GM23338 (cell line): Measurements from ENCODE around the gene MYO9A. TPM values are rescaled to one million over a fixed set of nuclear protein-coding genes. Genes with fewer than 3 reads are reported as not detected.

Experiments
- ATAC-seq: fragments of 200-7000 bp; cut with Tn5 transposase; 3 replicates; pipeline ENCODE4 v1.9.1; 2020
- DNase-seq: peaks from one replicate; pipeline ENCODE4 v3.0.0-alpha.2; 2015; ENCODE audit warnings: low spot score
- H2AFZ ChIP-seq: fragments of 200-600 bp; sonication (generic); 2 replicates; pipeline ENCODE4 v1.8.0; 2016; ENCODE audit warnings: antibody characterized with exemption, mild to moderate bottlenecking, moderate library complexity
- H3F3A ChIP-seq: fragments of 200-600 bp; sonication (generic); replicated peaks from 2 replicates; pipeline ENCODE4 v1.8.0; 2017; ENCODE audit warnings: antibody characterized with exemption, mixed run types, low read depth
- H3K27ac ChIP-seq: fragments of 200-600 bp; sonication (generic); 2 replicates; pipeline ENCODE4 v1.6.1; 2016; ENCODE audit warnings: low read depth
- H3K27me3 ChIP-seq: fragments of 200-600 bp; sonication (generic); 2 replicates; pipeline ENCODE4 v1.8.0; 2016; ENCODE audit warnings: mild to moderate bottlenecking, mixed run types, moderate library complexity; ENCODE audit not compliant: insufficient read depth
- H3K36me3 ChIP-seq: fragments of 200-600 bp; sonication (generic); 2 replicates; pipeline ENCODE4 v1.8.0; 2016; ENCODE audit warnings: mild to moderate bottlenecking; ENCODE audit not compliant: insufficient read depth
- H3K4me1 ChIP-seq: fragments of 200-600 bp; sonication (generic); 2 replicates; pipeline ENCODE4 v1.8.0; 2016; ENCODE audit warnings: mild to moderate bottlenecking, moderate library complexity; ENCODE audit not compliant: insufficient read depth
- H3K4me2 ChIP-seq: fragments of 200-600 bp; sonication (generic); 2 replicates; pipeline ENCODE4 v1.7.1; 2017; ENCODE audit warnings: mixed run types
- H3K4me3 ChIP-seq: fragments of 200-600 bp; sonication (generic); 2 replicates; pipeline ENCODE4 v1.6.1; 2016; ENCODE audit warnings: mixed run types
- H3K79me2 ChIP-seq: fragments of 200-600 bp; sonication (generic); replicated peaks from 2 replicates; pipeline ENCODE4 v1.8.0; 2017; ENCODE audit warnings: mild to moderate bottlenecking; ENCODE audit not compliant: insufficient read depth
- H3K9me2 ChIP-seq: fragments of 200-600 bp; sonication (generic); 2 replicates; pipeline ENCODE4 v1.8.0; 2017; ENCODE audit not compliant: insufficient read depth
- H4K20me1 ChIP-seq: fragments of 200-600 bp; sonication (generic); replicated peaks from 2 replicates; pipeline ENCODE4 v1.8.0; 2017; ENCODE audit warnings: mild to moderate bottlenecking; ENCODE audit not compliant: insufficient read depth
- H3K27ac Mint-ChIP-seq: 2 replicates; pipeline ENCODE4 v1.8.0; 2020; ENCODE audit warnings: inconsistent platforms, mild to moderate bottlenecking, moderate library complexity, mixed read lengths
- H3K27me3 Mint-ChIP-seq: 3 replicates; pipeline ENCODE4 v1.8.0; 2022; ENCODE audit warnings: low read depth, mild to moderate bottlenecking, moderate library complexity, mixed read lengths, inconsistent platforms; ENCODE audit not compliant: insufficient read depth, poor library complexity
- H3K36me3 Mint-ChIP-seq: 3 replicates; pipeline ENCODE4 v1.8.0; 2021; ENCODE audit warnings: low read depth, mild to moderate bottlenecking, inconsistent platforms, moderate library complexity, mixed read lengths
- H3K4me1 Mint-ChIP-seq: 3 replicates; pipeline ENCODE4 v1.8.0; 2020; ENCODE audit warnings: mild to moderate bottlenecking, inconsistent platforms, mixed read lengths
- H3K4me3 Mint-ChIP-seq: 3 replicates; pipeline ENCODE4 v1.8.0; 2021; ENCODE audit warnings: moderate library complexity, mild to moderate bottlenecking, inconsistent platforms, mixed read lengths
- H3K9me3 Mint-ChIP-seq: 3 replicates; pipeline ENCODE4 v1.8.0; 2020; ENCODE audit warnings: moderate library complexity, mild to moderate bottlenecking, inconsistent platforms, mixed read lengths
- CREB1 ChIP-seq: fragments of 250-450 bp; sonication (Bioruptor Pico); IDR thresholded peaks from 2 replicates; pipeline ENCODE4 v1.5.0; 2020; ENCODE audit warnings: low read depth, mild to moderate bottlenecking, moderate library complexity
- CTCF ChIP-seq, 2 experiments: fragments of 200-600 bp in 1 of 2; sonication (generic) in 1 of 2; conservative IDR thresholded peaks; 2 replicates each; pipeline versions ENCODE4 v1.5.1 to v1.6.1; 2016 to 2017; ENCODE audit warnings: antibody characterized with exemption in 2 of 2, low read depth in 2 of 2, mild to moderate bottlenecking in 2 of 2, moderate library complexity in 1 of 2
- ETS1 ChIP-seq: IDR thresholded peaks from 2 replicates; pipeline ENCODE4 v1.6.1; 2016; ENCODE audit warnings: antibody characterized with exemption
- EZH2 ChIP-seq: fragments of 200-600 bp; sonication (generic); IDR thresholded peaks from one replicate; pipeline ENCODE4 v1.8.0; 2017; ENCODE audit warnings: antibody characterized with exemption, mild to moderate bottlenecking, low read depth; ENCODE audit not compliant: unreplicated experiment
- EZH2phosphoT487 ChIP-seq: fragments of 200-600 bp; sonication (generic); IDR thresholded peaks from one replicate; pipeline ENCODE4 v1.8.1; 2018; ENCODE audit warnings: antibody characterized with exemption; ENCODE audit not compliant: unreplicated experiment
- JUNB ChIP-seq: IDR thresholded peaks from one replicate; pipeline ENCODE4 v1.6.1; 2016; ENCODE audit warnings: antibody characterized with exemption; ENCODE audit not compliant: unreplicated experiment
- NANOG ChIP-seq: IDR thresholded peaks from 2 replicates; pipeline ENCODE4 v1.6.1; 2016; ENCODE audit warnings: antibody characterized with exemption, borderline replicate concordance
- POLR2AphosphoS5 ChIP-seq: IDR thresholded peaks from 2 replicates; pipeline ENCODE4 v1.6.1; 2016; ENCODE audit warnings: antibody characterized with exemption, low read depth
- STAT1 ChIP-seq: IDR thresholded peaks from one replicate; pipeline ENCODE4 v1.6.1; 2016; ENCODE audit warnings: antibody characterized with exemption; ENCODE audit not compliant: unreplicated experiment
- ZNF114 ChIP-seq: fragments of 250-450 bp; sonication (Bioruptor Pico); IDR thresholded peaks from 2 replicates; pipeline ENCODE4 v1.5.0; 2020; ENCODE audit warnings: mild to moderate bottlenecking, moderate library complexity
- ZNF331 ChIP-seq: fragments of 250-450 bp; sonication (Bioruptor Pico); IDR thresholded peaks from 2 replicates; pipeline ENCODE4 v1.5.0; 2020; ENCODE audit warnings: low read depth, mild to moderate bottlenecking, moderate library complexity
- polyA plus RNA-seq: library from polyadenylated mRNA; unstranded; fragments of >200 nt; fragmentation: Nextera tagmentation; extraction: Ambion mirVana; gene quantifications from 2 replicates; pipeline ENCODE4 v1.2.1, GENCODE V29; 2016
- total RNA-seq: library from RNA; depleted of rRNA; stranded (reverse); fragments of >200 nt; shearing (Covaris generic); gene quantifications from 2 replicates; pipeline ENCODE4 v1.2.3, GENCODE V29; 2014
- TF ChIP-seq, protein P1 (sequence below): IDR thresholded peaks from one replicate; pipeline ENCODE4 v1.6.1; 2018; ENCODE audit warnings: antibody characterized with exemption; ENCODE audit not compliant: unreplicated experiment
- TF ChIP-seq, protein P2 (sequence below): fragments of 250-450 bp; sonication (Bioruptor Pico); IDR thresholded peaks from 2 replicates; pipeline ENCODE4 v1.5.0; 2020; ENCODE audit warnings: mild to moderate bottlenecking, moderate library complexity

The MYO9A gene
- total and polyA plus RNA-seq, 2 experiments from 2014 or later: 11.6 to 32.8 TPM

GRCh38 chr15:72127724-72128322 is 9.9 kb upstream of the MYO9A start:
- no peak overlapping the region for H3K4me2 ChIP-seq
- H3K27ac ChIP-seq: no peak overlapping the region
- Mint-ChIP-seq H3K36me3 (no peaks in the 10 kb centered on the region), H3K27ac (no peak overlapping the region), H3K4me1 (no peaks in the 10 kb centered on the region; the same call in 2 of the 3 replicates), H3K27me3 (no peaks in the 10 kb centered on the region), H3K4me3 (no peak overlapping the region), H3K9me3 (no peaks in the 10 kb centered on the region)
- H3K4me1 ChIP-seq: no peaks in the 10 kb centered on the region
- H3K9me2 ChIP-seq: no peaks in the 10 kb centered on the region
- no peaks in the 10 kb centered on the region for H3F3A ChIP-seq
- H3K36me3 ChIP-seq: no peaks in the 10 kb centered on the region
- no peak for DNase-seq
- no peak for ATAC-seq
- no peak for TF ChIP-seq ZNF114
- no peak for TF ChIP-seq ETS1
- no peak for TF ChIP-seq JUNB
- TF ChIP-seq EZH2phosphoT487: no peak
- TF ChIP-seq ZNF331 (CRISPR knock-in tag): no peak
- TF ChIP-seq CREB1: no peak
- TF ChIP-seq, protein P1, sequence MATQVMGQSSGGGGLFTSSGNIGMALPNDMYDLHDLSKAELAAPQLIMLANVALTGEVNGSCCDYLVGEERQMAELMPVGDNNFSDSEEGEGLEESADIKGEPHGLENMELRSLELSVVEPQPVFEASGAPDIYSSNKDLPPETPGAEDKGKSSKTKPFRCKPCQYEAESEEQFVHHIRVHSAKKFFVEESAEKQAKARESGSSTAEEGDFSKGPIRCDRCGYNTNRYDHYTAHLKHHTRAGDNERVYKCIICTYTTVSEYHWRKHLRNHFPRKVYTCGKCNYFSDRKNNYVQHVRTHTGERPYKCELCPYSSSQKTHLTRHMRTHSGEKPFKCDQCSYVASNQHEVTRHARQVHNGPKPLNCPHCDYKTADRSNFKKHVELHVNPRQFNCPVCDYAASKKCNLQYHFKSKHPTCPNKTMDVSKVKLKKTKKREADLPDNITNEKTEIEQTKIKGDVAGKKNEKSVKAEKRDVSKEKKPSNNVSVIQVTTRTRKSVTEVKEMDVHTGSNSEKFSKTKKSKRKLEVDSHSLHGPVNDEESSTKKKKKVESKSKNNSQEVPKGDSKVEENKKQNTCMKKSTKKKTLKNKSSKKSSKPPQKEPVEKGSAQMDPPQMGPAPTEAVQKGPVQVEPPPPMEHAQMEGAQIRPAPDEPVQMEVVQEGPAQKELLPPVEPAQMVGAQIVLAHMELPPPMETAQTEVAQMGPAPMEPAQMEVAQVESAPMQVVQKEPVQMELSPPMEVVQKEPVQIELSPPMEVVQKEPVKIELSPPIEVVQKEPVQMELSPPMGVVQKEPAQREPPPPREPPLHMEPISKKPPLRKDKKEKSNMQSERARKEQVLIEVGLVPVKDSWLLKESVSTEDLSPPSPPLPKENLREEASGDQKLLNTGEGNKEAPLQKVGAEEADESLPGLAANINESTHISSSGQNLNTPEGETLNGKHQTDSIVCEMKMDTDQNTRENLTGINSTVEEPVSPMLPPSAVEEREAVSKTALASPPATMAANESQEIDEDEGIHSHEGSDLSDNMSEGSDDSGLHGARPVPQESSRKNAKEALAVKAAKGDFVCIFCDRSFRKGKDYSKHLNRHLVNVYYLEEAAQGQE: no peak
- TF ChIP-seq, protein P2, sequence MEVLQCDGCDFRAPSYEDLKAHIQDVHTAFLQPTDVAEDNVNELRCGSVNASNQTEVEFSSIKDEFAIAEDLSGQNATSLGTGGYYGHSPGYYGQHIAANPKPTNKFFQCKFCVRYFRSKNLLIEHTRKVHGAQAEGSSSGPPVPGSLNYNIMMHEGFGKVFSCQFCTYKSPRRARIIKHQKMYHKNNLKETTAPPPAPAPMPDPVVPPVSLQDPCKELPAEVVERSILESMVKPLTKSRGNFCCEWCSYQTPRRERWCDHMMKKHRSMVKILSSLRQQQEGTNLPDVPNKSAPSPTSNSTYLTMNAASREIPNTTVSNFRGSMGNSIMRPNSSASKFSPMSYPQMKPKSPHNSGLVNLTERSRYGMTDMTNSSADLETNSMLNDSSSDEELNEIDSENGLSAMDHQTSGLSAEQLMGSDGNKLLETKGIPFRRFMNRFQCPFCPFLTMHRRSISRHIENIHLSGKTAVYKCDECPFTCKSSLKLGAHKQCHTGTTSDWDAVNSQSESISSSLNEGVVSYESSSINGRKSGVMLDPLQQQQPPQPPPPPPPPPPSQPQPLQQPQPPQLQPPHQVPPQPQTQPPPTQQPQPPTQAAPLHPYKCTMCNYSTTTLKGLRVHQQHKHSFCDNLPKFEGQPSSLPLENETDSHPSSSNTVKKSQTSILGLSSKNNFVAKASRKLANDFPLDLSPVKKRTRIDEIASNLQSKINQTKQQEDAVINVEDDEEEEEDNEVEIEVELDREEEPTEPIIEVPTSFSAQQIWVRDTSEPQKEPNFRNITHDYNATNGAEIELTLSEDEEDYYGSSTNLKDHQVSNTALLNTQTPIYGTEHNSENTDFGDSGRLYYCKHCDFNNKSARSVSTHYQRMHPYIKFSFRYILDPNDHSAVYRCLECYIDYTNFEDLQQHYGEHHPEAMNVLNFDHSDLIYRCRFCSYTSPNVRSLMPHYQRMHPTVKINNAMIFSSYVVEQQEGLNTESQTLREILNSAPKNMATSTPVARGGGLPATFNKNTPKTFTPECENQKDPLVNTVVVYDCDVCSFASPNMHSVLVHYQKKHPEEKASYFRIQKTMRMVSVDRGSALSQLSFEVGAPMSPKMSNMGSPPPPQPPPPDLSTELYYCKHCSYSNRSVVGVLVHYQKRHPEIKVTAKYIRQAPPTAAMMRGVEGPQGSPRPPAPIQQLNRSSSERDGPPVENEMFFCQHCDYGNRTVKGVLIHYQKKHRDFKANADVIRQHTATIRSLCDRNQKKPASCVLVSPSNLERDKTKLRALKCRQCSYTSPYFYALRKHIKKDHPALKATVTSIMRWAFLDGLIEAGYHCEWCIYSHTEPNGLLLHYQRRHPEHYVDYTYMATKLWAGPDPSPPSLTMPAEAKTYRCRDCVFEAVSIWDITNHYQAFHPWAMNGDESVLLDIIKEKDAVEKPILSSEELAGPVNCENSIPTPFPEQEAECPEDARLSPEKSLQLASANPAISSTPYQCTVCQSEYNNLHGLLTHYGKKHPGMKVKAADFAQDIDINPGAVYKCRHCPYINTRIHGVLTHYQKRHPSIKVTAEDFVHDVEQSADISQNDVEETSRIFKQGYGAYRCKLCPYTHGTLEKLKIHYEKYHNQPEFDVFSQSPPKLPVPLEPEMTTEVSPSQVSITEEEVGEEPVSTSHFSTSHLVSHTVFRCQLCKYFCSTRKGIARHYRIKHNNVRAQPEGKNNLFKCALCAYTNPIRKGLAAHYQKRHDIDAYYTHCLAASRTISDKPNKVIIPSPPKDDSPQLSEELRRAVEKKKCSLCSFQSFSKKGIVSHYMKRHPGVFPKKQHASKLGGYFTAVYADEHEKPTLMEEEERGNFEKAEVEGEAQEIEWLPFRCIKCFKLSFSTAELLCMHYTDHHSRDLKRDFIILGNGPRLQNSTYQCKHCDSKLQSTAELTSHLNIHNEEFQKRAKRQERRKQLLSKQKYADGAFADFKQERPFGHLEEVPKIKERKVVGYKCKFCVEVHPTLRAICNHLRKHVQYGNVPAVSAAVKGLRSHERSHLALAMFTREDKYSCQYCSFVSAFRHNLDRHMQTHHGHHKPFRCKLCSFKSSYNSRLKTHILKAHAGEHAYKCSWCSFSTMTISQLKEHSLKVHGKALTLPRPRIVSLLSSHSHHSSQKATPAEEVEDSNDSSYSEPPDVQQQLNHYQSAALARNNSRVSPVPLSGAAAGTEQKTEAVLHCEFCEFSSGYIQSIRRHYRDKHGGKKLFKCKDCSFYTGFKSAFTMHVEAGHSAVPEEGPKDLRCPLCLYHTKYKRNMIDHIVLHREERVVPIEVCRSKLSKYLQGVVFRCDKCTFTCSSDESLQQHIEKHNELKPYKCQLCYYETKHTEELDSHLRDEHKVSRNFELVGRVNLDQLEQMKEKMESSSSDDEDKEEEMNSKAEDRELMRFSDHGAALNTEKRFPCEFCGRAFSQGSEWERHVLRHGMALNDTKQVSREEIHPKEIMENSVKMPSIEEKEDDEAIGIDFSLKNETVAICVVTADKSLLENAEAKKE: no peak
- TF ChIP-seq STAT1: no peak
- no peak for TF ChIP-seq POLR2AphosphoS5
- no peak for TF ChIP-seq EZH2
- no peak for TF ChIP-seq CTCF (conservative IDR thresholded peaks at IDR 0.05; ENCODE audit: low read depth in 2 of 2)
- TF ChIP-seq NANOG: no peak
- H3K27me3 ChIP-seq: no peaks in the 10 kb centered on the region
- H3K4me3 ChIP-seq: no peak overlapping the region
- H2AFZ ChIP-seq: no peak overlapping the region
- no peaks in the 10 kb centered on the region for H4K20me1 ChIP-seq
- no peaks in the 10 kb centered on the region for H3K79me2 ChIP-seq
